Measurements from ENCODE around the gene OR10H3.

OR10H3 gene

DNA sequence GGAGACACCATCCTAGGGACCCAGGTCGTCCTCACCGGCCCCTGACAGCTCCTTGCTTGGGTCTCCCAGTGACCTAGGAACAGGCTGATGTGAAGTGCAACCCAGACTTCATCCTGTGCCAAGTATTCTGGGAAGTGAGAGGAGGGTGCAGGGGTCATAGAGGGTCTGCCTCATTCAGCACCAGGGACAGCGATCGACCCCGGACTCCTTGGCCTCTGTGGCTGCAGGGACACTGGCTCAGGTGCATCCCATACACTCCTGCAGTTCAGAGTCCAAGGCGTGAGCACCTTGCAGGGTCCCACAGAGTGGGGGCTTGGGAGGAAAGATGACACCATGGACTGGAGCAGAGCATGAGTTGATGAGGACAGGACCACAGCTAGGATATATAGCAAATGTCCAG is 20.0 kb upstream of the OR10H3 start:
- no peaks in the 10 kb centered on the region for H4K20me1 ChIP-seq (ENCODE audit: low read depth, low read length)
- no peaks in the 10 kb centered on the region for H3K9me2 ChIP-seq (replicated peaks; ENCODE audit: insufficient read depth, low read length)
- TF ChIP-seq, protein P1, sequence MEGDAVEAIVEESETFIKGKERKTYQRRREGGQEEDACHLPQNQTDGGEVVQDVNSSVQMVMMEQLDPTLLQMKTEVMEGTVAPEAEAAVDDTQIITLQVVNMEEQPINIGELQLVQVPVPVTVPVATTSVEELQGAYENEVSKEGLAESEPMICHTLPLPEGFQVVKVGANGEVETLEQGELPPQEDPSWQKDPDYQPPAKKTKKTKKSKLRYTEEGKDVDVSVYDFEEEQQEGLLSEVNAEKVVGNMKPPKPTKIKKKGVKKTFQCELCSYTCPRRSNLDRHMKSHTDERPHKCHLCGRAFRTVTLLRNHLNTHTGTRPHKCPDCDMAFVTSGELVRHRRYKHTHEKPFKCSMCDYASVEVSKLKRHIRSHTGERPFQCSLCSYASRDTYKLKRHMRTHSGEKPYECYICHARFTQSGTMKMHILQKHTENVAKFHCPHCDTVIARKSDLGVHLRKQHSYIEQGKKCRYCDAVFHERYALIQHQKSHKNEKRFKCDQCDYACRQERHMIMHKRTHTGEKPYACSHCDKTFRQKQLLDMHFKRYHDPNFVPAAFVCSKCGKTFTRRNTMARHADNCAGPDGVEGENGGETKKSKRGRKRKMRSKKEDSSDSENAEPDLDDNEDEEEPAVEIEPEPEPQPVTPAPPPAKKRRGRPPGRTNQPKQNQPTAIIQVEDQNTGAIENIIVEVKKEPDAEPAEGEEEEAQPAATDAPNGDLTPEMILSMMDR (IDR thresholded peaks at IDR 0.05; ENCODE audit: insufficient read depth, low read length, poor library complexity, severe bottlenecking): no peak
- no peak for TF ChIP-seq EZH2phosphoT487 (conservative IDR thresholded peaks at IDR 0.05; ENCODE audit: low read length)
- H3K79me2 ChIP-seq (ENCODE audit: insufficient read depth, low read length): no peaks in the 10 kb centered on the region
- no peaks in the 10 kb centered on the region for H3K36me3 ChIP-seq (ENCODE audit: low read length)
- H3K9ac ChIP-seq (ENCODE audit: low read length): no peak overlapping the region
- H2AFZ ChIP-seq (ENCODE audit: low read depth, low read length, severe bottlenecking): no peak overlapping the region
- no peaks in the 10 kb centered on the region for H3F3A ChIP-seq (ENCODE audit: insufficient read depth)
- no peak overlapping the region for H3K4me2 ChIP-seq (ENCODE audit: low read depth, low read length, poor library complexity, severe bottlenecking)
- no peaks in the 10 kb centered on the region for H3K27me3 ChIP-seq (ENCODE audit: low read length)
- no peaks in the 10 kb centered on the region for H3K9me3 ChIP-seq (ENCODE audit: insufficient read depth, low read length)
- H3K27ac ChIP-seq (ENCODE audit: low read depth, low read length): no peak overlapping the region
- no peak overlapping the region for H3K4me3 ChIP-seq (ENCODE audit: insufficient read depth, low read length, poor library complexity, severe bottlenecking)

DNA sequence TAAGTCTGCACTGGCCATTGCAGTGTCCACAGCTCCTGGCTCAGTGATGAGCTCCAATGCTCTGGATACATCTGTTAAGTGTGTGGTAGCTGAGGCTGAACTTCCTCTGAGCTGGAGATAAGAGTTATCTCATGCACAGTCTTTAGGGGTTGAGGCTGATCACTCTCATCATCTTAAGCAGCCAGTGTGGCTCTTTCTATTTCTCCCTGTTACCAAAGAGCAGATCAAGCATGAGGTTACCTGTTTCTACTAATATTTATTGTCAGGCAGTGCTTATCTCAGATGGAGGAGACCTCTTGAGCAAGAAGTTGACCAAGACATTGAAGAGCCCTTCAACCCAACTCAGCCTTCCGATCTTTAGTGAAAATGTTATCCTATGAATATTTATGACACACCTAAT is 16.5 kb upstream of the OR10H3 start:
- Histone ChIP-seq H3K27me3 (ENCODE audit: low read length) (no peaks in the 10 kb centered on the region), H3K4me3 (ENCODE audit: insufficient read depth, low read length, poor library complexity, severe bottlenecking) (no peak overlapping the region), H2AFZ (ENCODE audit: low read depth, low read length, severe bottlenecking) (no peak overlapping the region), H4K20me1 (ENCODE audit: low read depth, low read length) (no peaks in the 10 kb centered on the region), H3K36me3 (ENCODE audit: low read length) (no peaks in the 10 kb centered on the region), H3K9me3 (ENCODE audit: insufficient read depth, low read length) (no peaks in the 10 kb centered on the region), H3K27ac (ENCODE audit: low read depth, low read length) (no peak overlapping the region), H3K79me2 (ENCODE audit: insufficient read depth, low read length) (no peaks in the 10 kb centered on the region), H3K9ac (ENCODE audit: low read length) (no peak overlapping the region), H3F3A (ENCODE audit: insufficient read depth) (no peaks in the 10 kb centered on the region), H3K9me2 (replicated peaks; ENCODE audit: insufficient read depth, low read length) (no peaks in the 10 kb centered on the region), H3K4me2 (ENCODE audit: low read depth, low read length, poor library complexity, severe bottlenecking) (no peak overlapping the region)
- TF ChIP-seq, protein P1 (IDR thresholded peaks at IDR 0.05; ENCODE audit: insufficient read depth, low read length, poor library complexity, severe bottlenecking): no peak
- no peak for TF ChIP-seq EZH2phosphoT487 (conservative IDR thresholded peaks at IDR 0.05; ENCODE audit: low read length)

DNA sequence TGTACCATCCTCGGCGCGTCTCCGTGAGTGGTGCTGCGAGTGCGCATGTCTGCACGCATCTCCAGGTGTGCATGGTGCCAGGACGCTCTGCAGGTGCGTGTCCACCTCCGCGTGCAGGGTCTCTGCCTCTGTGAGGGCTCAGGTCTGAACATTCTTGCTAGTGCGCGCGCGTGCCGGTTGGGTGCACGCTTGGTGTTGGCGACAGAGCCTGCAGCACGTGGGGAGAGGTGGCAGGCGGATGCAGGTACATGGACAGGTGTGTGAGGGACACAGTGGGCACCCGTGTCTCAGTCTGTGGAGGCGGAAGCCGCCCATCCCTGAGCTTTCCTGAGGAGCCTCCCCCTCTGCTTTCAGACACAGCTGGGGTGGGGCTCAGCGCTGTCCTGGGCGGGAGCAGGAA is 14.8 kb upstream of the OR10H3 start:
- TF ChIP-seq, protein P1 (IDR thresholded peaks at IDR 0.05; ENCODE audit: insufficient read depth, low read length, poor library complexity, severe bottlenecking): no peak

DNA sequence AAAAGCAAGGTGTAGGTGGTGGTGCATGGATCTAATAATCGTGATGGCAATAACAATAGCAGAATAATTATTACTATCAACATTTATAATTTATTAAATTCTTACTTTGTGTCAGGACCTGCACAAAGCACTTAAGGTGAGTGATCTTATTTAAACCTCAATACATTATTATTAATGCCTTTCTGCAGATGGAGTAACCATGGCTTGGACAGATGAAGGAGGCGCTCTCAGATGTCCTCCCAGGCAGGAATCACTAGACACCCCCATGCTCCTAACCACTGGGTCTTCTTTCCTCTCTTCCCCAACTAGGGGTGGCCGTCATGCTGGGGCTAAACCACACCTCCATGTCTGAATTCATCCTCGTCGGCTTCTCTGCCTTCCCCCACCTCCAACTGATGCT is 10.1 kb upstream of the OR10H3 start, which contains the start of gene OR10H2:
OR10H2 (plus strand) TSS at position 301 of the 400 bp plus-strand sequence; CDS start at position 321, 20 bp downstream.
- H3K4me3 ChIP-seq (ENCODE audit: insufficient read depth, low read length, poor library complexity, severe bottlenecking): no peak within 1 kb of the TSS
- H3K27ac ChIP-seq (ENCODE audit: low read depth, low read length): no peak within 1 kb of the TSS
- H3K79me2 ChIP-seq (ENCODE audit: insufficient read depth, low read length): no peaks in the 10 kb centered on the region
- H3K9me3 ChIP-seq (ENCODE audit: insufficient read depth, low read length): no peaks in the 10 kb centered on the region
- TF ChIP-seq EZH2phosphoT487 (conservative IDR thresholded peaks at IDR 0.05; ENCODE audit: low read length): no peak
- TF ChIP-seq, protein P1 (IDR thresholded peaks at IDR 0.05; ENCODE audit: insufficient read depth, low read length, poor library complexity, severe bottlenecking): no peak
- H3K9ac ChIP-seq (ENCODE audit: low read length): no peak within 1 kb of the TSS
- no peaks in the 10 kb centered on the region for H3F3A ChIP-seq (ENCODE audit: insufficient read depth)
- no peak within 1 kb of the TSS for H2AFZ ChIP-seq (ENCODE audit: low read depth, low read length, severe bottlenecking)
- H4K20me1 ChIP-seq (ENCODE audit: low read depth, low read length): no peaks in the 10 kb centered on the region
- no peaks in the 10 kb centered on the region for H3K27me3 ChIP-seq (ENCODE audit: low read length)
- H3K4me2 ChIP-seq (ENCODE audit: low read depth, low read length, poor library complexity, severe bottlenecking): no peak within 1 kb of the TSS
- H3K9me2 ChIP-seq (replicated peaks; ENCODE audit: insufficient read depth, low read length): no peaks in the 10 kb centered on the region
- H3K36me3 ChIP-seq (ENCODE audit: low read length): no peaks in the 10 kb centered on the region

More for the DNA sequence above, 14.8 kb upstream of the OR10H3 start:
- Histone ChIP-seq H4K20me1 (ENCODE audit: low read depth, low read length) (no peaks in the 10 kb centered on the region), H3K4me2 (ENCODE audit: low read depth, low read length, poor library complexity, severe bottlenecking) (no peak overlapping the region), H3F3A (ENCODE audit: insufficient read depth) (no peaks in the 10 kb centered on the region), H3K9me3 (ENCODE audit: insufficient read depth, low read length) (no peaks in the 10 kb centered on the region), H3K79me2 (ENCODE audit: insufficient read depth, low read length) (no peaks in the 10 kb centered on the region), H3K4me3 (ENCODE audit: insufficient read depth, low read length, poor library complexity, severe bottlenecking) (no peak overlapping the region), H3K27me3 (ENCODE audit: low read length) (no peaks in the 10 kb centered on the region), H3K36me3 (ENCODE audit: low read length) (no peaks in the 10 kb centered on the region), H2AFZ (ENCODE audit: low read depth, low read length, severe bottlenecking) (no peak overlapping the region), H3K27ac (ENCODE audit: low read depth, low read length) (no peak overlapping the region), H3K9ac (ENCODE audit: low read length) (no peak overlapping the region), H3K9me2 (replicated peaks; ENCODE audit: insufficient read depth, low read length) (no peaks in the 10 kb centered on the region)
